SK-N-MC (cell line): ENCODE results near the gene ATP8B2.

ENCODE experiments used
- DNase-seq: peaks from one replicate; pipeline ENCODE4 v3.0.0-alpha.2; 2011; ENCODE audit warnings: low read depth, low spot score
- H3K27ac ChIP-seq: fragments of 200-600 bp; sonication (generic); 2 replicates; pipeline ENCODE4 v1.5.1; 2016; ENCODE audit warnings: mixed run types
- H3K36me3 ChIP-seq: fragments of 200-600 bp; sonication (generic); 2 replicates; pipeline ENCODE4 v1.6.1; 2017; ENCODE audit warnings: antibody characterized with exemption, low read length, mixed read lengths; ENCODE audit not compliant: insufficient read depth
- H3K4me3 ChIP-seq: fragments of 200-600 bp; sonication (generic); 2 replicates; pipeline ENCODE4 v1.5.1; 2016
- H3K9ac ChIP-seq: fragments of 200-600 bp; sonication (generic); 2 replicates; pipeline ENCODE4 v1.8.0; 2017; ENCODE audit warnings: mixed run types, mixed read lengths; ENCODE audit not compliant: insufficient read length
- H3K9me3 ChIP-seq: fragments of 200-600 bp; sonication (generic); 2 replicates; pipeline ENCODE4 v1.6.1; 2017; ENCODE audit warnings: low read depth, mild to moderate bottlenecking, antibody characterized with exemption, low read length, moderate library complexity, mixed read lengths
- EZH2 ChIP-seq: fragments of 200-600 bp; sonication (generic); IDR thresholded peaks from one replicate; pipeline ENCODE4 v1.6.1; 2017; ENCODE audit warnings: antibody characterized with exemption
- FOXP2 ChIP-seq: optimal IDR thresholded peaks from 2 replicates; pipeline ENCODE3; 2011; ENCODE audit warnings: mild to moderate bottlenecking, moderate library complexity; ENCODE audit not compliant: insufficient read depth; ENCODE audit errors: extremely low read length, control extremely low read depth
- POLR2AphosphoS5 ChIP-seq: IDR thresholded peaks from 2 replicates; pipeline ENCODE4 v1.6.1; 2012; ENCODE audit warnings: mild to moderate bottlenecking, low read depth, low read length, borderline replicate concordance

The ATP8B2 gene

GRCh38 chr1:154398678-154399077 is 73.4 kb downstream of the ATP8B2 start:
- Histone ChIP-seq H3K9ac (no peak overlapping the region), H3K4me3 (no peak overlapping the region), H3K9me3 (no peaks in the 10 kb centered on the region), H3K36me3 (no peaks in the 10 kb centered on the region), H3K27ac (no peak overlapping the region)
- TF ChIP-seq EZH2 = no peak
- no peak for TF ChIP-seq FOXP2
- no peak for TF ChIP-seq POLR2AphosphoS5
- DNase-seq = no peak

DNA sequence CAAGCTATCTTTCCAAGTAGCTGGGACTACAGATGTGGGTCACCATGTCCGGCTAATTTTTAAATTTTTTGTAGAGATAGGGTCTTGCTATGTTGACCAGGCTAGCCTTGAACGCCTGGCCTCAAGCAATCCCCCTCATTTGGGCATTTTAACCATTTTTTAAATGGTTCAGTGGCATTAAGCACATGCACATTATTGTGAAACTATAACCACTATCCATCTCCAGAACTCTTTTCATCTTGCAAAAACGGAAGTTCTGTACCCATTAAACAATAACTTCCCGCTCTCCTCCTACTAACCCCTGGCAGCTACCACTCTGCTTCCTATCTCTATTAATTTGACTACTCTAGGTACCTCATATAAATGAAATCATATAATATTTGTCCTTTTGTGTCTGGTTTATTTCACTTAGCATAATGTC is 75.1 kb downstream of the ATP8B2 start:
- Histone ChIP-seq H3K36me3 (no peaks in the 10 kb centered on the region), H3K9me3 (no peaks in the 10 kb centered on the region), H3K9ac (no peak overlapping the region), H3K27ac (no peak overlapping the region), H3K4me3 (no peak overlapping the region)
- TF ChIP-seq FOXP2 (no peak), POLR2AphosphoS5 (no peak), EZH2 (no peak)
- no peak for DNase-seq
